GM12872 (cell line): ENCODE data around the gene KCNA3.

Experiments used
- TF ChIP-seq, protein P1 (sequence below): IDR thresholded peaks from 3 replicates; pipeline ENCODE4 v1.5.1; 2011; ENCODE audit warnings: low read depth, mild to moderate bottlenecking, low read length, moderate library complexity; ENCODE audit not compliant: insufficient read depth

KCNA3 gene

GRCh38 chr1:110648417-110648816, 26.3 kb downstream of the KCNA3 start:
- TF ChIP-seq, protein P1, sequence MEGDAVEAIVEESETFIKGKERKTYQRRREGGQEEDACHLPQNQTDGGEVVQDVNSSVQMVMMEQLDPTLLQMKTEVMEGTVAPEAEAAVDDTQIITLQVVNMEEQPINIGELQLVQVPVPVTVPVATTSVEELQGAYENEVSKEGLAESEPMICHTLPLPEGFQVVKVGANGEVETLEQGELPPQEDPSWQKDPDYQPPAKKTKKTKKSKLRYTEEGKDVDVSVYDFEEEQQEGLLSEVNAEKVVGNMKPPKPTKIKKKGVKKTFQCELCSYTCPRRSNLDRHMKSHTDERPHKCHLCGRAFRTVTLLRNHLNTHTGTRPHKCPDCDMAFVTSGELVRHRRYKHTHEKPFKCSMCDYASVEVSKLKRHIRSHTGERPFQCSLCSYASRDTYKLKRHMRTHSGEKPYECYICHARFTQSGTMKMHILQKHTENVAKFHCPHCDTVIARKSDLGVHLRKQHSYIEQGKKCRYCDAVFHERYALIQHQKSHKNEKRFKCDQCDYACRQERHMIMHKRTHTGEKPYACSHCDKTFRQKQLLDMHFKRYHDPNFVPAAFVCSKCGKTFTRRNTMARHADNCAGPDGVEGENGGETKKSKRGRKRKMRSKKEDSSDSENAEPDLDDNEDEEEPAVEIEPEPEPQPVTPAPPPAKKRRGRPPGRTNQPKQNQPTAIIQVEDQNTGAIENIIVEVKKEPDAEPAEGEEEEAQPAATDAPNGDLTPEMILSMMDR: no peak

- TF ChIP-seq, protein P1: no peak
Observed at GRCh38 chr1:110647254-110647891, 27.4 kb downstream of the KCNA3 start.

GRCh38 chr1:110645821-110646735, 28.7 kb downstream of the KCNA3 start:
- TF ChIP-seq, protein P1: no peak

- TF ChIP-seq, protein P1: no peak
Observed at GRCh38 chr1:110645211-110645610, 29.5 kb downstream of the KCNA3 start.

- TF ChIP-seq, protein P1: no peak
Observed at GRCh38 chr1:110643879-110644472, 30.8 kb downstream of the KCNA3 start.

- TF ChIP-seq, protein P1: no peak
Observed at GRCh38 chr1:110639724-110640386, 34.9 kb downstream of the KCNA3 start.

GRCh38 chr1:110638556-110638955, 36.2 kb downstream of the KCNA3 start:
- TF ChIP-seq, protein P1: no peak
